Measurements from ENCODE around the gene COL4A2. TPM values are rescaled to one million over a fixed set of nuclear protein-coding genes. Genes with fewer than 3 reads are reported as not detected.
"Not testable (repeated sequence)": the region's sequence is repeated elsewhere in the genome, so short reads cannot be mapped to it uniquely, and the experiment has no call there.

Gene COL4A2
- total RNA-seq, 1 donor from 2014 or later: 159 TPM

DNA sequence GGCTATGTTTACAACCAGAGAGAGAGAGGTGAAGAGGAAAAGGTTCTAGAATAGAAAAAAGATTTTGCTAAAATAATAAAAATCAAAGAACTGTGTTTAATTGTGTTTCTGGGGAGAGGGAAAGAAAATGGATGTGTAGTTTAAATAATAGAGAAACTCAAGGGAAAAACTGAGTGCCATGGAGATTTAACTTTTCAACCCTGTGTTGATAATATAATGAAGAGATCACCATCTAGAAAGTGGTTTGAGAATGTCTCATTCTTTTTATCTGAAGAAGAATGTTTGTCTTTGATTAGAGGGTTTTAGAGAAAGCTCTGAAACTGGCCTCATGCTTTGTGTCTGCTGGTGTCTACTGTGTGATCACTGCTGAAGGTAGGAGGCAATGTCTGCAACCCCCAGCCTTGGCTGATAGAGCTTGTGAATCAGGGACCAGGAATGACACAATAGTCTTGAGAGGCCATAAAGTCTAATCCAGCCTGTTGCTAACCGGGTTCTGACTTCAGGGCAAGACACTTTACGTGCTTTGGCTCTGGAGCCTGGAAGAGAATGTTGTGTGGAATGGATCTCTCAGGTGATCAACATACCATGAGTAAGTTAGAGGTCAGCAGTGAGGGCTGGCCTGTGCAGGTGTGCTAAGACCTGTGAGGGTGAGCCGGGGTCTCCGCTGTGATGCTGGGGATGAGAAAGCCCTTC, 5.4 kb downstream of the COL4A2 start:
- Mint-ChIP-seq H3K36me3 (ENCODE audit: low read depth) (peaks cover 8% of the 10 kb centered on the region), H3K4me3 (peak overlapping the region; percentile 52), H3K4me1 (peaks cover 38% of the 10 kb centered on the region), H3K27ac (ENCODE audit: unreplicated experiment) (no peak overlapping the region), H3K27me3 (ENCODE audit: low read depth) (peaks cover 4% of the 10 kb centered on the region), H3K9me3 (no peaks in the 10 kb centered on the region)
- no peak for DNase-seq (ENCODE audit: low read depth, low spot score)
- no peak for TF ChIP-seq CTCF (conservative IDR thresholded peaks at IDR 0.05)

DNA sequence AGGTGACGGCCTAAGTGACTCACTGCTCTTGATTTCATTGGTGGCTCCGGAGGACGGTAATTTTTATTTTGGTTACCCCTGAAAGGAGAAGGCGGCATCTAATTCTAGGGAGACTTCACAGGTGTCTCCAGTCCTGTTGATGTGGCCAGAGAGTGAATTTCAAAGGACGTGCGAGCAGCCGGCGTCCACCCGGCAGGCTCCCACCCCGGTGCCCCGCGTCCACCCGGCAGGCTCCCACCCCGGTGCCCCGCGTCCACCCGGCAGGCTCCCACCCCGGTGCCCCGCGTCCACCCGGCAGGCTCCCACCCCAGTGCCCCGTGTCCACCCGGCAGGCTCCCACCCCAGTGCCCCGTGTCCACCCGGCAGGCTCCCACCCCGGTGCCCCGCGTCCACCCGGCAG, 6.2 kb downstream of the COL4A2 start:
- H3K4me1 Mint-ChIP-seq: peaks cover 33% of the 10 kb centered on the region
- H3K36me3 Mint-ChIP-seq (ENCODE audit: low read depth); H3K9me3 Mint-ChIP-seq; H3K27ac Mint-ChIP-seq (ENCODE audit: unreplicated experiment); H3K4me3 Mint-ChIP-seq; DNase-seq (ENCODE audit: low read depth, low spot score); H3K27me3 Mint-ChIP-seq (ENCODE audit: low read depth): not testable (repeated sequence)

GRCh38 chr13:110313733-110314132, 6.6 kb downstream of the COL4A2 start:
- H3K9me3 Mint-ChIP-seq; H3K27ac Mint-ChIP-seq (ENCODE audit: unreplicated experiment); H3K27me3 Mint-ChIP-seq (ENCODE audit: low read depth); DNase-seq (ENCODE audit: low read depth, low spot score); H3K36me3 Mint-ChIP-seq (ENCODE audit: low read depth): not testable (repeated sequence)
- peaks cover 29% of the 10 kb centered on the region for H3K4me1 Mint-ChIP-seq
- H3K4me3 Mint-ChIP-seq: peak overlapping the region; percentile 79

- Mint-ChIP-seq H3K9me3 (no peaks in the 10 kb centered on the region), H3K27me3 (ENCODE audit: low read depth) (no peaks in the 10 kb centered on the region), H3K27ac (ENCODE audit: unreplicated experiment) (no peak overlapping the region), H3K4me3 (no peak overlapping the region), H3K4me1 (peaks cover 25% of the 10 kb centered on the region), H3K36me3 (ENCODE audit: low read depth) (peaks cover 8% of the 10 kb centered on the region)
- no peak for TF ChIP-seq CTCF (conservative IDR thresholded peaks at IDR 0.05)
- DNase-seq (ENCODE audit: low read depth, low spot score): no peak
These were observed 7.6 kb downstream of the COL4A2 start for GRCh38 chr13:110314516-110315245.

GRCh38 chr13:110316196-110316595, 9.1 kb downstream of the COL4A2 start:
- DNase-seq (ENCODE audit: low read depth, low spot score): no peak
- no peak for TF ChIP-seq CTCF (conservative IDR thresholded peaks at IDR 0.05)
- H3K4me1 Mint-ChIP-seq: peaks cover 28% of the 10 kb centered on the region
- no peak overlapping the region for H3K27ac Mint-ChIP-seq (ENCODE audit: unreplicated experiment)
- H3K9me3 Mint-ChIP-seq: no peaks in the 10 kb centered on the region
- H3K4me3 Mint-ChIP-seq: no peak overlapping the region
- no peaks in the 10 kb centered on the region for H3K27me3 Mint-ChIP-seq (ENCODE audit: low read depth)
- peaks cover 8% of the 10 kb centered on the region for H3K36me3 Mint-ChIP-seq (ENCODE audit: low read depth)

DNA sequence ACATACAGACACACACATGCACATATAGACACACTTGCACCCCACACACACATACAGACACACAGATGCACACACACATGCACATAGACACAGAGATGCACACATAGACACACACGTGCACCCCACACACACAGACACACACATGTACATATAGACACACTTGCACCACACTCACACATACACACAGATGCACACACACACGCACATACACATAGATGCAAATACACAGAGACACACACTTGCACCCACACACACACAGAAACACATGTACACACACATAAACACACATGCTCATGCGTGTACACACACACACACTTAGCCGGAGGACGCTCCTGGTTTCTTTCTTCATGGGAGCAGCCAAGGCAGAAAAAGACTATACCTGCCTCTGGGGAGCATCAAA, 10.0 kb downstream of the COL4A2 start:
- H3K27ac Mint-ChIP-seq (ENCODE audit: unreplicated experiment): no peak overlapping the region
- H3K27me3 Mint-ChIP-seq (ENCODE audit: low read depth): no peaks in the 10 kb centered on the region
- TF ChIP-seq CTCF (conservative IDR thresholded peaks at IDR 0.05): no peak
- H3K4me3 Mint-ChIP-seq: no peak overlapping the region
- peaks cover 2% of the 10 kb centered on the region for H3K9me3 Mint-ChIP-seq
- peaks cover 14% of the 10 kb centered on the region for H3K36me3 Mint-ChIP-seq (ENCODE audit: low read depth)
- peaks cover 25% of the 10 kb centered on the region for H3K4me1 Mint-ChIP-seq
- no peak for DNase-seq (ENCODE audit: low read depth, low spot score)

All from neural crest cell (in vitro differentiated cells).